Upper lobe of left lung (tissue), 6 donors: ENCODE measurements around the gene KIF1C. TPM values are rescaled to one million over a fixed set of nuclear protein-coding genes. Genes with fewer than 3 reads are reported as not detected.
A peak's percentile ranks its signal among the peaks of the same experiment; 100 is the strongest.

Source experiments
- ATAC-seq, 2 donors: fragments of 200-7000 bp; cut with Tn5 transposase; one replicate each; pipeline ENCODE4 v1.9.1; 2022; ENCODE audit warnings: mild to moderate bottlenecking in 2 of 2, moderate library complexity in 2 of 2; ENCODE audit not compliant: low FRiP score in 2 of 2
- DNase-seq, 2 donors: peaks; one replicate each; pipeline ENCODE4 v3.0.0-alpha.2; 2019 to 2020
- H3K27ac ChIP-seq, 4 donors: fragments of 200-600 bp; sonication (generic); one replicate each; pipeline ENCODE4 v1.5.1; 2016 to 2019
- H3K27me3 ChIP-seq, 4 donors: fragments of 200-600 bp; sonication (generic); one replicate each; pipeline ENCODE4 v1.5.1; 2017 to 2019
- H3K36me3 ChIP-seq, 4 donors: fragments of 200-600 bp; sonication (generic); one replicate each; pipeline ENCODE4 v1.5.1; 2016 to 2019
- H3K4me1 ChIP-seq, 4 donors: fragments of 200-600 bp; sonication (generic); one replicate each; pipeline ENCODE4 v1.5.1; 2018 to 2019
- H3K4me3 ChIP-seq, 4 donors: fragments of 200-600 bp; sonication (generic); one replicate each; pipeline ENCODE4 v1.5.1; 2017 to 2019; ENCODE audit warnings: mild to moderate bottlenecking in 2 of 4, moderate library complexity in 1 of 4
- H3K9me3 ChIP-seq, 4 donors: fragments of 200-600 bp; sonication (generic); one replicate each; pipeline ENCODE4 v1.5.1; 2018 to 2019
- EP300 ChIP-seq, 4 donors: sonication (generic); formaldehyde crosslinking; IDR thresholded peaks; one replicate each; pipeline ENCODE4 v1.5.1; 2017; ENCODE audit warnings: antibody characterized with exemption in 4 of 4, control low read depth in 2 of 4
- POLR2A ChIP-seq, 4 donors: fragments of 450-650 bp; IDR thresholded peaks; one replicate each; pipeline ENCODE4 v1.5.1; 2016 to 2017; ENCODE audit warnings: antibody characterized with exemption in 4 of 4, mild to moderate bottlenecking in 2 of 4
- POLR2AphosphoS5 ChIP-seq, 2 donors: sonication (generic); formaldehyde crosslinking; IDR thresholded peaks; one replicate each; pipeline ENCODE4 v1.5.1; 2017; ENCODE audit warnings: antibody characterized with exemption in 2 of 2
- WGBS, 2 donors: methylation state at CpG; one replicate each; pipeline ENCODE4 v1.1.5; 2017 to 2018; 5-methylcytosine and 5-hydroxymethylcytosine counted together
- total RNA-seq, 6 donors: library from RNA; depleted of rRNA in 4 of 6; stranded (reverse); fragments of >200 nt in 4 of 6; gene quantifications; one replicate each; pipeline versions ENCODE4 v1.1.0 to v1.2.1, GENCODE V29; 2016 to 2021
- TF ChIP-seq, protein P1 (sequence below), 6 experiments: fragments of 450-650 bp in 4 of 6; fragments of 200-600 bp in 2 of 6; sonication (generic) in 2 of 6; IDR thresholded peaks; one replicate each; pipeline ENCODE4 v1.5.1; 2016 to 2019; ENCODE audit warnings: antibody characterized with exemption in 6 of 6
- donor health status: DM: no; HTN: no; CAD: no; lungs with moderate emphysema.
- donor health status: DM: no; HTN: yes; CAD: no; lungs with severe emphysema.

Gene KIF1C
- total RNA-seq, 6 donors from 2014 or later, result 130 to 270 (median 206) TPM

DNA sequence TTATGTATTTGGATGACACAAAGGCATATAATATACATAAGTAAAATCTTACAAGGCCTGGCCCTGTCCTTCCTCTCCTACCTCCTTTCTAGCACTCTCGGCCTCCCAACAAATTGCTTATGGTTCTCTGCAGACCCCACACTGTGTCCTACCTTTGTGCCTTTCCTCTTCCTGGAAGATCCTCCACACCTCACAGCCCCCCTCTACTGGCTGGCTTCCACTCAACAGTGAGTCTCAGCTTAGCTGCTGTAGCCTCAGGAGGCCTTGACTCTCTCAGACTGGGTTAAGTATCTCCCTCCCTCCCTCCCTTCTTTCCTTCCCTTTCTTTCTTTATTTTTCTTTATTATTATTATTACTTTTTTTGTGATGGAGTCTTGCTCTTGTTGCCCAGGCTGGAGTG lies 45.8 kb downstream of the KIF1C start:
- Histone ChIP-seq H3K9me3 (no peaks in the 10 kb centered on the region), H3K4me1 (no peaks in the 10 kb centered on the region), H3K27ac (no peak overlapping the region), H3K36me3 (no peaks in the 10 kb centered on the region), H3K4me3 (no peak overlapping the region), H3K27me3 (no peaks in the 10 kb centered on the region)
- DNase-seq (no peak), ATAC-seq (no peak)
- TF ChIP-seq, protein P1, sequence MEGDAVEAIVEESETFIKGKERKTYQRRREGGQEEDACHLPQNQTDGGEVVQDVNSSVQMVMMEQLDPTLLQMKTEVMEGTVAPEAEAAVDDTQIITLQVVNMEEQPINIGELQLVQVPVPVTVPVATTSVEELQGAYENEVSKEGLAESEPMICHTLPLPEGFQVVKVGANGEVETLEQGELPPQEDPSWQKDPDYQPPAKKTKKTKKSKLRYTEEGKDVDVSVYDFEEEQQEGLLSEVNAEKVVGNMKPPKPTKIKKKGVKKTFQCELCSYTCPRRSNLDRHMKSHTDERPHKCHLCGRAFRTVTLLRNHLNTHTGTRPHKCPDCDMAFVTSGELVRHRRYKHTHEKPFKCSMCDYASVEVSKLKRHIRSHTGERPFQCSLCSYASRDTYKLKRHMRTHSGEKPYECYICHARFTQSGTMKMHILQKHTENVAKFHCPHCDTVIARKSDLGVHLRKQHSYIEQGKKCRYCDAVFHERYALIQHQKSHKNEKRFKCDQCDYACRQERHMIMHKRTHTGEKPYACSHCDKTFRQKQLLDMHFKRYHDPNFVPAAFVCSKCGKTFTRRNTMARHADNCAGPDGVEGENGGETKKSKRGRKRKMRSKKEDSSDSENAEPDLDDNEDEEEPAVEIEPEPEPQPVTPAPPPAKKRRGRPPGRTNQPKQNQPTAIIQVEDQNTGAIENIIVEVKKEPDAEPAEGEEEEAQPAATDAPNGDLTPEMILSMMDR (IDR thresholded peaks at IDR 0.05), result no peak
- no peak for TF ChIP-seq POLR2AphosphoS5 (IDR thresholded peaks at IDR 0.05)
- no peak for TF ChIP-seq POLR2A (IDR thresholded peaks at IDR 0.05)
- TF ChIP-seq EP300 (IDR thresholded peaks at IDR 0.05), result no peak
- WGBS, 2 donors, result 100% methylated on average over 1 of the region's 1 CpG

DNA sequence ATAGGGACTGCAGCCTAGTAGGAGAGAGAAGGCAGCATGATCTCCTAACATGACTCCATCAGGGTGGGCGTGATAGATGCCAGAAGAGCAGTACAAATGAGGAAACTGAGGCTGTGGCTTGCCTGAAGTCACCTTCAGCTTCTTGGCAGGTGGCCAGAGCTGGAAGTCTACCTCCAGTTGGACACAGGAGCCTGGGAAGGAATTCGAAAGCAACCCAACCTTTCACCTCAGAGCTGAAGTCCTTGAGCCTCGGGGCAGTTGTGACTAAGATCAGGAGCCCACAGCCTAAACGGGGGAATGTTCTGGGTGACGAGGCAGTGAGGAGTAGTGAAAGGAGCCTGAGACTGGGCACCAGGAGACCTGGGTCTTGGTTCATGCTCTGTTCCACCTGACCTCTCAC lies 46.9 kb downstream of the KIF1C start:
- no peak overlapping the region for H3K4me3 ChIP-seq
- 86 to 92% methylated on average over 5 of the region's 5 CpGs for WGBS, 2 donors

DNA sequence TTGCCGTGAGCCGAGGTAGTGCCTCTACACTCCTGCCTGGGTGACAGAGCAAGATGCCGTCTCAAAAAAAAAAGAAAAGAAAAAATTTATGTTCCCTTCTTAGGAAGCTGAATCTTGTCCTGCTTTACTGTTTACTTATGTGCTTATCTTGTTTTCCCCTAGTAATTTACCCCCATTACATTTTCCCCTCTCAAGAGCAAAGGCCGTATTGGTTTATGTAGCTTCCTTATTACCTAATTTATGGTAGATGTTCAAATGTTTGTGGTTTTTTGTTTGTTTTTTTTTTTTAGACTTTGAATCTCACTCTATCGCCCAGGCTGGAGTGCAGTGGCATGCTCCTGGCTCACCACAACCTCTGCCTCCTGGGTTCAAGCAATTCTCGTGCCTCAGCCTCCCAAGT lies 47.7 kb downstream of the KIF1C start:
- TF ChIP-seq EP300 (IDR thresholded peaks at IDR 0.05) (no peak), POLR2A (IDR thresholded peaks at IDR 0.05) (no peak), POLR2AphosphoS5 (IDR thresholded peaks at IDR 0.05) (no peak)
- TF ChIP-seq, protein P1 (IDR thresholded peaks at IDR 0.05), result no peak
- WGBS, 2 donors, result 72 to 80% methylated on average over 6 of the region's 6 CpGs
- no peak for DNase-seq
- Histone ChIP-seq H3K36me3 (no peaks in the 10 kb centered on the region), H3K4me3 (no peak overlapping the region), H3K9me3 (no peaks in the 10 kb centered on the region), H3K27ac (no peak overlapping the region), H3K4me1 (peaks cover 5 to 9% (median 6%) of the 10 kb centered on the region in 4 donors), H3K27me3 (no peaks in the 10 kb centered on the region)
- ATAC-seq, result no peak

More for the DNA sequence above, 46.9 kb downstream of the KIF1C start:
- DNase-seq (no peak), ATAC-seq (no peak)
- no peaks in the 10 kb centered on the region for H3K9me3 ChIP-seq
- peaks cover 0 to 4% (median 3%) of the 10 kb centered on the region in 4 donors for H3K4me1 ChIP-seq
- H3K27ac ChIP-seq, result no peak overlapping the region
- no peaks in the 10 kb centered on the region for H3K36me3 ChIP-seq
- TF ChIP-seq POLR2AphosphoS5 (IDR thresholded peaks at IDR 0.05) (no peak), EP300 (IDR thresholded peaks at IDR 0.05) (no peak)
- no peaks in the 10 kb centered on the region for H3K27me3 ChIP-seq

DNA sequence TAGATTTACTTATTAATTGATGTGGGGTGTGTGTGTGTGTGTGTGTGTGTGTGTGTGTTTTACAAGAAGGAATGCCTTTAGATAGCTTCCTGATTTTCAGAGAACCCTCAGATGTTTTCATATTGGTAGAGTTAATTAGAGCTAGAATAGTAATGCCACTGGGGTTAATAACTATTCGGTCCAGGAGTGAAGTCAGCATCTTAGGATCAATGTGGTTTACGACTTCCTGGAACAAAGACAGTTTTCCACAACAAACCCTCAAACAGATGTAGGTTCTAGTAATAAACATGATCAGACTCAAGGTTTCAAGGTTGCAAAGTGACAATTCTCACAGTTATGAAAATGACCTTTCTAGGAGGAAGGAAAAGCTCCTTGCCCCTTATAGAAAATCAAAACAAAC lies 49.7 kb downstream of the KIF1C start:
- DNase-seq (no peak), ATAC-seq (no peak)
- Histone ChIP-seq H3K27me3 (no peaks in the 10 kb centered on the region), H3K27ac (no peak overlapping the region), H3K36me3 (no peaks in the 10 kb centered on the region), H3K4me1 (peaks cover 5 to 9% (median 6%) of the 10 kb centered on the region in 4 donors), H3K4me3 (no peak overlapping the region), H3K9me3 (no peaks in the 10 kb centered on the region)
- WGBS, 2 donors, result 42 to 58% methylated on average over 2 of the region's 2 CpGs
- TF ChIP-seq POLR2AphosphoS5 (IDR thresholded peaks at IDR 0.05), result no peak
- no peak for TF ChIP-seq POLR2A (IDR thresholded peaks at IDR 0.05)
- TF ChIP-seq, protein P1 (IDR thresholded peaks at IDR 0.05), result no peak
- TF ChIP-seq EP300 (IDR thresholded peaks at IDR 0.05), result no peak

DNA sequence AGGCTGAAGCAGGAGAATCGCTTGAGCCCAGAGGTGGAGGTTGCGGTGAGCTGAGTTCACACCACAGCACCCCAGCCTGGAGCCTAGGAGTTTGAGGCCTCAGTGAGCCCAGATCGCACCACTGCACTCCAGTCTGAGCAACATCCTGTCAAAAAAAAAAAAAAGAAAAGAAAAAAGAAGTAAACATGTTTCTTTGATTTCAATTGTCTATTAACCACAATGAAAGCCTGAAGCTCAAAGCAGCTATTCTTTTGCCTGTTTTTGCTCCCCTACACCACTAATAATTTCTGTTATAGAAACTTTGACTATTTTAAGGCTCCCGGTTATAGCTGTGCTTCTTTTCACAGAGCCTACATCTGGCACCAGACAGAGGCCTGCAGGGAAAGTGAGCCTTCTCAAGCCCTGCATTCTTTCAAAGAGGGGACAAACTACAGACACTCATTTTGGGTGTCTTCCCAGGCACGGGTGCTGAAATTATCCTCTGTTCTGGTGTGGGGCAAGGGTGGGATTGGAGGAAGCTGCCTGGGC lies 51.6 kb downstream of the KIF1C start:
- Histone ChIP-seq H3K27ac (peak overlapping the region; percentile 44 to 73 (median 58)), H3K36me3 (no peaks in the 10 kb centered on the region), H3K4me3 (no peak overlapping the region), H3K4me1 (peaks cover 5 to 9% (median 6%) of the 10 kb centered on the region in 4 donors), H3K9me3 (no peaks in the 10 kb centered on the region), H3K27me3 (no peaks in the 10 kb centered on the region)
- no peak for ATAC-seq
- DNase-seq, result peak in 1 of 2 donors; percentile 35
- WGBS, 2 donors, result 61 to 67% methylated on average over 4 to 5 of the region's 5 CpGs
- TF ChIP-seq POLR2AphosphoS5 (IDR thresholded peaks at IDR 0.05) (no peak), POLR2A (IDR thresholded peaks at IDR 0.05) (no peak), EP300 (IDR thresholded peaks at IDR 0.05) (no peak)
- TF ChIP-seq, protein P1 (IDR thresholded peaks at IDR 0.05), result no peak
